Uterine smooth muscle cell (primary cell): ENCODE measurements around the gene NLGN1. TPM values are rescaled to one million over a fixed set of nuclear protein-coding genes. Genes with fewer than 3 reads are reported as not detected.

Experiments
- total RNA-seq: library from RNA; depleted of rRNA; stranded (reverse); fragments of >200 nt; gene quantifications from 2 replicates; pipeline ENCODE4 v1.2.3, GENCODE V29; 2014

NLGN1 gene
- total RNA-seq: 11.2 and 20.1 TPM in 2 replicates

GRCh38 chr3:173397161-173398110 is at the start of gene NLGN1:
Gene NLGN1 (plus strand): TSS chr3:173397744.

